ENCODE measurements around the gene ANKRD27.

- no peak for TF ChIP-seq CTCF (IDR thresholded peaks at IDR 0.05)
- no peak for TF ChIP-seq POLR2AphosphoS5 (IDR thresholded peaks at IDR 0.05)
These were observed 24.3 kb downstream of the ANKRD27 start for GRCh38 chr19:32650671-32651070.
